CD14-positive monocyte (primary cell): ENCODE data around the gene NDUFAF2. TPM values are rescaled to one million over a fixed set of nuclear protein-coding genes. Genes with fewer than 3 reads are reported as not detected.

Experiments used
- DNase-seq, 3 donors: peaks; one replicate each; pipeline ENCODE4 v3.0.0-alpha.2; 2011 to 2022
- H2AFZ ChIP-seq: 2 replicates; pipeline ENCODE4 v1.6.0; 2012; ENCODE audit warnings: mild to moderate bottlenecking, low read depth, low read length, inconsistent platforms; ENCODE audit not compliant: insufficient read depth, poor library complexity, severe bottlenecking
- H3K27ac ChIP-seq, 2 donors: 1 replicate in 1 of 2; 2 replicates in 1 of 2; pipeline ENCODE4 v1.5.1; 2012 to 2013; ENCODE audit warnings: low read length in 2 of 2, control low read depth in 1 of 2, inconsistent platforms in 1 of 2, low read depth in 1 of 2, mild to moderate bottlenecking in 1 of 2
- H3K27me3 ChIP-seq, 2 donors: one replicate each; pipeline versions ENCODE4 v1.6.0 to v1.6.1; 2011 to 2013; ENCODE audit warnings: low read length in 2 of 2; ENCODE audit not compliant: control insufficient read depth in 2 of 2, insufficient read depth in 2 of 2
- H3K36me3 ChIP-seq, 2 donors: replicated peaks in 1 of 2; 1 replicate in 1 of 2; 2 replicates in 1 of 2; pipeline versions ENCODE4 v1.5.1 to v1.6.1; 2012 to 2013; ENCODE audit warnings: low read length in 2 of 2, control low read depth in 1 of 2, inconsistent platforms in 1 of 2, mild to moderate bottlenecking in 1 of 2; ENCODE audit not compliant: insufficient read depth in 2 of 2, control insufficient read depth in 1 of 2
- H3K4me1 ChIP-seq, 2 donors: 1 replicate in 1 of 2; 2 replicates in 1 of 2; pipeline versions ENCODE4 v1.5.1 to v1.6.1; 2012 to 2013; ENCODE audit warnings: low read length in 2 of 2, control low read depth in 1 of 2, inconsistent platforms in 1 of 2, mild to moderate bottlenecking in 1 of 2, moderate library complexity in 1 of 2; ENCODE audit not compliant: insufficient read depth in 2 of 2, control insufficient read depth in 1 of 2
- H3K4me2 ChIP-seq: replicated peaks from 2 replicates; pipeline ENCODE3; 2012; ENCODE audit warnings: low read length, moderate library complexity, mild to moderate bottlenecking; ENCODE audit not compliant: poor library complexity, severe bottlenecking; ENCODE audit errors: extremely low read depth
- H3K4me3 ChIP-seq, 3 experiments: fragments of 200-600 bp in 1 of 3; sonication (generic) in 1 of 3; replicated peaks in 1 of 3; 1 replicate in 2 of 3; 2 replicates in 1 of 3; pipeline ENCODE4 v1.5.1; 2011 to 2013; ENCODE audit warnings: low read length in 3 of 3, mild to moderate bottlenecking in 3 of 3, control low read depth in 2 of 3, low read depth in 2 of 3, inconsistent platforms in 1 of 3, moderate library complexity in 1 of 3
- H3K79me2 ChIP-seq: 2 replicates; pipeline ENCODE4 v1.6.0; 2012; ENCODE audit warnings: mild to moderate bottlenecking, control low read depth, inconsistent platforms, low read length, moderate library complexity; ENCODE audit not compliant: insufficient read depth
- H3K9ac ChIP-seq: 2 replicates; pipeline ENCODE4 v1.6.0; 2017; ENCODE audit warnings: low read length, mild to moderate bottlenecking; ENCODE audit not compliant: insufficient read depth, poor library complexity, severe bottlenecking
- H3K9me3 ChIP-seq, 2 donors: replicated peaks in 1 of 2; 1 replicate in 1 of 2; 2 replicates in 1 of 2; pipeline versions ENCODE4 v1.5.1 to v1.6.1; 2012 to 2013; ENCODE audit warnings: low read length in 2 of 2, control low read depth in 1 of 2; ENCODE audit not compliant: control insufficient read depth in 1 of 2, insufficient read depth in 1 of 2
- H4K20me1 ChIP-seq: 2 replicates; pipeline ENCODE4 v1.6.0; 2012; ENCODE audit warnings: mild to moderate bottlenecking, low read length, control low read depth, moderate library complexity; ENCODE audit not compliant: insufficient read depth
- H3K27ac Mint-ChIP-seq, 7 donors: one replicate each; pipeline ENCODE4 v1.8.0; 2020; ENCODE audit warnings: mild to moderate bottlenecking in 7 of 7, mixed read lengths in 7 of 7, moderate library complexity in 6 of 7, inconsistent platforms in 2 of 7
- H3K27me3 Mint-ChIP-seq, 3 donors: one replicate each; pipeline ENCODE4 v1.8.0; 2021 to 2022; ENCODE audit warnings: low read depth in 3 of 3, mild to moderate bottlenecking in 3 of 3, mixed read lengths in 3 of 3, moderate library complexity in 3 of 3, inconsistent platforms in 1 of 3
- H3K36me3 Mint-ChIP-seq, 2 donors: one replicate each; pipeline ENCODE4 v1.8.0; 2020; ENCODE audit warnings: mixed read lengths in 2 of 2, inconsistent platforms in 1 of 2, mild to moderate bottlenecking in 1 of 2
- H3K4me1 Mint-ChIP-seq: one replicate; pipeline ENCODE4 v1.8.0; 2020; ENCODE audit warnings: mild to moderate bottlenecking, mixed read lengths
- H3K4me3 Mint-ChIP-seq, 2 donors: one replicate each; pipeline ENCODE4 v1.8.0; 2020; ENCODE audit warnings: mild to moderate bottlenecking in 2 of 2, mixed read lengths in 2 of 2, moderate library complexity in 1 of 2
- H3K9me3 Mint-ChIP-seq, 7 donors: one replicate each; pipeline ENCODE4 v1.8.0; 2020 to 2022; ENCODE audit warnings: mixed read lengths in 7 of 7, mild to moderate bottlenecking in 6 of 7, moderate library complexity in 6 of 7, inconsistent platforms in 2 of 7
- CTCF ChIP-seq: fragments of 200-600 bp; IDR thresholded peaks from one replicate; pipeline ENCODE4 v1.8.0; 2022; ENCODE audit warnings: antibody characterized with exemption, mild to moderate bottlenecking
- WGBS: methylation state at CpG from one replicate; pipeline ENCODE4 v1.1.5; 2013; ENCODE audit warnings: missing lambda C conversion rate; ENCODE audit not compliant: insufficient coverage; 5-methylcytosine and 5-hydroxymethylcytosine counted together
- intact Hi-C, 2 donors: fragments of 100-400 bp; cut with micrococcal nuclease; formaldehyde crosslinking; loops; one replicate each; pipeline versions ENCODE4 v1.15.0 to v1.15.1; 2023
- polyA plus RNA-seq, 3 donors: library from polyadenylated mRNA; depleted of rRNA in 1 of 3; unstranded in 2 of 3; stranded (reverse) in 1 of 3; fragments of 300-500 nt in 2 of 3; fragments of >200 nt in 1 of 3; fragmentation: Illumina TruSeq in 2 of 3; gene quantifications; 1 replicate in 2 of 3; 2 replicates in 1 of 3; pipeline ENCODE4 v1.2.3, GENCODE V29; 2012 to 2021

NDUFAF2 gene
- polyA plus RNA-seq, 3 donors: 5.9 to 29.5 (median 25.0) TPM

GRCh38 chr5:61084658-61085057 is 139.7 kb downstream of the NDUFAF2 start:
- no CpG with 5 or more reads among the region's 1 CpG for WGBS
- H2AFZ ChIP-seq: no peak overlapping the region
- H3K27ac ChIP-seq: no peak overlapping the region
- intact Hi-C loops: no loop called here
- Mint-ChIP-seq H3K4me1 (no peaks in the 10 kb centered on the region), H3K4me3 (no peak overlapping the region), H3K27ac (no peak overlapping the region), H3K27me3 (no peaks in the 10 kb centered on the region), H3K9me3 (peaks cover 0 to 5% (median 2%) of the 10 kb centered on the region in 7 donors), H3K36me3 (peaks cover 0 to 5% of the 10 kb centered on the region in 2 donors)
- DNase-seq: no peak
- no peaks in the 10 kb centered on the region for H3K27me3 ChIP-seq
- H3K9ac ChIP-seq: no peak overlapping the region
- no peak overlapping the region for H3K4me3 ChIP-seq
- no peak overlapping the region for H3K4me2 ChIP-seq
- no peaks in the 10 kb centered on the region for H3K9me3 ChIP-seq
- no peaks in the 10 kb centered on the region for H4K20me1 ChIP-seq
- H3K4me1 ChIP-seq: no peaks in the 10 kb centered on the region
- TF ChIP-seq CTCF: no peak
- H3K79me2 ChIP-seq: no peaks in the 10 kb centered on the region
- no peaks in the 10 kb centered on the region for H3K36me3 ChIP-seq

- Histone ChIP-seq H3K9me3 (no peaks in the 10 kb centered on the region), H3K79me2 (no peaks in the 10 kb centered on the region), H3K9ac (no peak overlapping the region), H3K4me1 (no peaks in the 10 kb centered on the region), H4K20me1 (no peaks in the 10 kb centered on the region), H3K27ac (no peak overlapping the region), H3K4me2 (no peak overlapping the region), H2AFZ (no peak overlapping the region), H3K27me3 (no peaks in the 10 kb centered on the region), H3K36me3 (no peaks in the 10 kb centered on the region), H3K4me3 (no peak overlapping the region)
- no peak overlapping the region for H3K27ac Mint-ChIP-seq
- no peak overlapping the region for H3K4me3 Mint-ChIP-seq
- intact Hi-C loops: no loop called here
- no peaks in the 10 kb centered on the region for H3K27me3 Mint-ChIP-seq
- DNase-seq: no peak
- no CpG with 5 or more reads among the region's 1 CpG for WGBS
- peaks cover 0 to 5% of the 10 kb centered on the region in 2 donors for H3K36me3 Mint-ChIP-seq
- no peaks in the 10 kb centered on the region for H3K4me1 Mint-ChIP-seq
- H3K9me3 Mint-ChIP-seq: peaks cover 0 to 5% (median 2%) of the 10 kb centered on the region in 7 donors
- TF ChIP-seq CTCF: no peak
Observed at GRCh38 chr5:61085885-61086284, 140.9 kb downstream of the NDUFAF2 start.
